GM23248 (cell line): ENCODE results near the gene UGT2B11. TPM values are rescaled to one million over a fixed set of nuclear protein-coding genes. Genes with fewer than 3 reads are reported as not detected.
"Not testable (repeated sequence)": the region's sequence is repeated elsewhere in the genome, so short reads cannot be mapped to it uniquely, and the experiment has no call there.

ENCODE experiments used
- DNase-seq: peaks from one replicate; pipeline ENCODE4 v3.0.0-alpha.2; 2015
- H2AFZ ChIP-seq: fragments of 200-600 bp; sonication (generic); 2 replicates; pipeline ENCODE4 v1.6.1; 2016; ENCODE audit warnings: antibody characterized with exemption
- H3F3A ChIP-seq: fragments of 200-600 bp; sonication (generic); 2 replicates; pipeline ENCODE4 v1.6.1; 2016; ENCODE audit warnings: mild to moderate bottlenecking, antibody characterized with exemption, mixed run types; ENCODE audit not compliant: insufficient read depth
- H3K27ac ChIP-seq: fragments of 200-600 bp; sonication (generic); 2 replicates; pipeline ENCODE4 v1.5.1; 2016; ENCODE audit warnings: mild to moderate bottlenecking
- H3K27me3 ChIP-seq: fragments of 200-600 bp; sonication (generic); replicated peaks from 2 replicates; pipeline ENCODE4 v1.6.1; 2016; ENCODE audit warnings: mild to moderate bottlenecking; ENCODE audit not compliant: insufficient read depth
- H3K36me3 ChIP-seq: fragments of 200-600 bp; sonication (generic); 2 replicates; pipeline ENCODE4 v1.6.1; 2016; ENCODE audit warnings: low read depth, mild to moderate bottlenecking
- H3K4me1 ChIP-seq: fragments of 200-600 bp; sonication (generic); 2 replicates; pipeline ENCODE4 v1.6.1; 2016; ENCODE audit warnings: mild to moderate bottlenecking; ENCODE audit not compliant: insufficient read depth
- H3K4me2 ChIP-seq: fragments of 200-600 bp; sonication (generic); one replicate; pipeline ENCODE4 v1.6.1; 2016; ENCODE audit warnings: mild to moderate bottlenecking; ENCODE audit not compliant: unreplicated experiment
- H3K4me3 ChIP-seq: fragments of 200-600 bp; sonication (generic); 2 replicates; pipeline ENCODE4 v1.5.1; 2016; ENCODE audit warnings: mild to moderate bottlenecking
- H3K79me2 ChIP-seq: fragments of 200-600 bp; sonication (generic); 2 replicates; pipeline ENCODE4 v1.6.1; 2016; ENCODE audit warnings: mild to moderate bottlenecking; ENCODE audit not compliant: insufficient read depth
- H3K9ac ChIP-seq: fragments of 200-600 bp; sonication (generic); 2 replicates; pipeline ENCODE4 v1.6.1; 2016; ENCODE audit warnings: mild to moderate bottlenecking
- H3K9me2 ChIP-seq: fragments of 200-600 bp; sonication (generic); 2 replicates; pipeline ENCODE4 v1.6.1; 2016; ENCODE audit warnings: mixed run types, mild to moderate bottlenecking, moderate library complexity; ENCODE audit not compliant: insufficient read depth
- H3K9me3 ChIP-seq: fragments of 200-600 bp; sonication (generic); one replicate; pipeline ENCODE4 v1.6.1; 2017; ENCODE audit warnings: low read depth
- H4K20me1 ChIP-seq: fragments of 200-600 bp; sonication (generic); 2 replicates; pipeline ENCODE4 v1.6.0; 2016; ENCODE audit not compliant: insufficient read depth
- EZH2 ChIP-seq: fragments of 200-600 bp; sonication (generic); IDR thresholded peaks from 2 replicates; pipeline ENCODE4 v1.6.1; 2018; ENCODE audit warnings: antibody characterized with exemption, mild to moderate bottlenecking; ENCODE audit not compliant: insufficient read depth, poor library complexity, severe bottlenecking
- WGBS, 2 experiments: methylation state at CpG; one replicate each; pipeline ENCODE4 v1.1.6; 2015 to 2017; ENCODE audit warnings: low lambda C conversion rate in 2 of 2, low coverage in 1 of 2; ENCODE audit errors: missing lambda C conversion rate in 2 of 2; 5-methylcytosine and 5-hydroxymethylcytosine counted together
- in situ Hi-C: fragments of 300-500 bp; cut with MboI; formaldehyde crosslinking; loops from 2 replicates; pipeline ENCODE4 v1.15.0; 2020
- polyA plus RNA-seq: library from polyadenylated mRNA; unstranded; fragments of >200 nt; fragmentation: Nextera tagmentation; extraction: Ambion mirVana; gene quantifications from 2 replicates; pipeline ENCODE4 v1.2.1, GENCODE V29; 2016
- total RNA-seq: library from RNA; depleted of rRNA; stranded (reverse); fragments of >200 nt; shearing (Covaris generic); gene quantifications from 2 replicates; pipeline ENCODE4 v1.2.3, GENCODE V29; 2014

Gene UGT2B11
- total and polyA plus RNA-seq, 2 experiments from 2014 or later = not detected

GRCh38 chr4:69179817-69180216 lies 34.7 kb downstream of the UGT2B11 start:
- H3K4me3 ChIP-seq, H3K9me3 ChIP-seq, H4K20me1 ChIP-seq, H3K79me2 ChIP-seq, H3K9ac ChIP-seq, H3K27me3 ChIP-seq, H3K36me3 ChIP-seq, DNase-seq, H3K9me2 ChIP-seq, H2AFZ ChIP-seq, H3K27ac ChIP-seq, H3K4me2 ChIP-seq, H3F3A ChIP-seq, H3K4me1 ChIP-seq: not testable (repeated sequence)
- in situ Hi-C loops = loop anchor here (10.0 kb wide), 1 partner anchor 685 kb away; no protein-coding TSS in a partner anchor
- WGBS, 2 experiments = 35 to 36% methylated on average over 1 of the region's 1 CpG

- H2AFZ ChIP-seq, H3K79me2 ChIP-seq, DNase-seq, H3F3A ChIP-seq, H3K36me3 ChIP-seq, H3K4me1 ChIP-seq, H3K27ac ChIP-seq, H4K20me1 ChIP-seq, H3K27me3 ChIP-seq, H3K9ac ChIP-seq, H3K4me2 ChIP-seq, H3K9me3 ChIP-seq, H3K9me2 ChIP-seq, H3K4me3 ChIP-seq: not testable (repeated sequence)
- in situ Hi-C loops = loop anchor here (10.0 kb wide), 1 partner anchor 684 kb away; no protein-coding TSS in a partner anchor
- 18 to 21% methylated on average over 6 of the region's 6 CpGs for WGBS, 2 experiments
These were observed 35.8 kb downstream of the UGT2B11 start for GRCh38 chr4:69178751-69179205.

GRCh38 chr4:69170233-69171134 lies 44.1 kb downstream of the UGT2B11 start:
- not testable (repeated sequence) for H3K4me2 ChIP-seq, H4K20me1 ChIP-seq, H3F3A ChIP-seq, H3K36me3 ChIP-seq, H3K79me2 ChIP-seq, H3K27ac ChIP-seq, H3K9me2 ChIP-seq, H3K9me3 ChIP-seq, H3K4me1 ChIP-seq, H2AFZ ChIP-seq, H3K9ac ChIP-seq, H3K27me3 ChIP-seq, H3K4me3 ChIP-seq
- in situ Hi-C loops = loop anchor here (10.0 kb wide), 1 partner anchor 676 kb away; no protein-coding TSS in a partner anchor
- DNase-seq = peak; percentile 40
- WGBS, 2 experiments = 23 to 38% methylated on average over 2 of the region's 2 CpGs

DNA sequence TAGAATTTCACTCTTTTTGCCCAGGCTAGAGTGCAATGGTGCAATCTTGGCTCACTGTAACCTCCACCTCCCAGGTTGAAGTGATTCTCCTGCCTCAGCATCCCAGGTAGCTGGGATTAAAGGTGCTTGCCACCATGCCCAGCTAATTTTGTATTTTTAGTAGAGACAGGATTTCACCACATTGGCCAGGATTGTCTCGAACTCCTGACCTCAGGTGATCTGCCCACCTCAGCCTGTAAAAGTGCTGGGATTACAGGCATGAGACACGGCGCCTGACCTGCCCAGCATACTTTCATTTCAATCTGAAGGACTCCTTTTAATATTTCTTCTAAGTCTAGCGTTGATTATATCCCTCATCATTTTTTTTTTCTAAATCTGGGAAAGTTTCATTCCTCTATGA lies 45.4 kb downstream of the UGT2B11 start:
- H4K20me1 ChIP-seq, in situ Hi-C loops, H3K4me3 ChIP-seq, H3F3A ChIP-seq, H3K9me2 ChIP-seq, DNase-seq, H3K27ac ChIP-seq, H3K9ac ChIP-seq, H2AFZ ChIP-seq, H3K9me3 ChIP-seq, H3K79me2 ChIP-seq, H3K4me1 ChIP-seq, H3K27me3 ChIP-seq, H3K4me2 ChIP-seq, H3K36me3 ChIP-seq: not testable (repeated sequence)
- 11 to 12% methylated on average over 4 of the region's 4 CpGs for WGBS, 2 experiments

GRCh38 chr4:69167300-69167699 lies 47.2 kb downstream of the UGT2B11 start:
- Histone ChIP-seq H3K9me3 (no peaks in the 10 kb centered on the region), H3K36me3 (no peaks in the 10 kb centered on the region), H3F3A (no peaks in the 10 kb centered on the region), H3K4me1 (no peaks in the 10 kb centered on the region), H2AFZ (no peak overlapping the region), H3K4me3 (no peak overlapping the region), H3K4me2 (no peak overlapping the region), H3K27me3 (0 out of 2 replicates have a peak, but pooled peaks cover 2% of the 10 kb centered on the region), H3K9ac (no peak overlapping the region), H3K27ac (no peak overlapping the region), H3K9me2 (no peaks in the 10 kb centered on the region), H4K20me1 (no peaks in the 10 kb centered on the region), H3K79me2 (no peaks in the 10 kb centered on the region)
- no peak for TF ChIP-seq EZH2
- in situ Hi-C loops = no loop called here
- 46 to 49% methylated on average over 2 of the region's 2 CpGs for WGBS, 2 experiments
- peak; percentile 0 for DNase-seq

DNA sequence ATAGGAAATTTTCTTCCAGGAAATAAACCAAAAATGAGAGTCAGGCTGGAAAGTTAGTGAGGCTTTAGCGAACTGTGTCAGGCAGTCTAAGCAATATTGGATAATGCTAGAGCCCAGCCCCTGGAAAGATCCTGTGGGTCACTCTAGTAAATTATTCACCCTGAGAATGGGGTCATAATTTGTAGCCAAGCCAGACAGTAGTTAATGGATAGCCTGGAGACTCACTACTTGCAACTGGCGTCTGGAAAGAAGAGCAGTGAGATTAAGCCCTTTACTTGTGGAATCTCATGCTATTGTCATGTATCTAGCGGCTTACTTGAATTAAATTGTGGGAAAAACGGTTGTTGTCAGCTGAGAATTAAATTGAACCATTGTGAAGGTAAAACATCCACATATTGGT lies 48.2 kb downstream of the UGT2B11 start:
- in situ Hi-C loops, H3K36me3 ChIP-seq: not testable (repeated sequence)

GRCh38 chr4:69165707-69166106 lies 48.8 kb downstream of the UGT2B11 start:
- H3K9ac ChIP-seq, H3K79me2 ChIP-seq, H3K36me3 ChIP-seq, H3K27me3 ChIP-seq, H3K4me3 ChIP-seq, H3K27ac ChIP-seq, H3F3A ChIP-seq, H4K20me1 ChIP-seq, H3K9me3 ChIP-seq, H3K4me1 ChIP-seq, H3K9me2 ChIP-seq, H3K4me2 ChIP-seq, DNase-seq, H2AFZ ChIP-seq, in situ Hi-C loops: not testable (repeated sequence)
- WGBS, 2 experiments = 15 to 31% methylated on average over 1 of the region's 1 CpG

More for the DNA sequence above, 48.2 kb downstream of the UGT2B11 start:
- not testable (repeated sequence) for H3K27me3 ChIP-seq, H3K79me2 ChIP-seq, H4K20me1 ChIP-seq, H3K9me2 ChIP-seq, H3K9ac ChIP-seq, DNase-seq, H3K4me2 ChIP-seq, H3K4me1 ChIP-seq, H2AFZ ChIP-seq, H3K4me3 ChIP-seq, H3K27ac ChIP-seq, H3F3A ChIP-seq, H3K9me3 ChIP-seq
- 12 to 13% methylated on average over 4 of the region's 4 CpGs for WGBS, 2 experiments
